ENCODE measurements around the gene NT5C3A. TPM values are rescaled to one million over a fixed set of nuclear protein-coding genes. Genes with fewer than 3 reads are reported as not detected.

Gene NT5C3A
- total RNA-seq (10 to 100 TPM in 3 of 5 donors, 1 to 10 TPM in 2; 1.2 to 98.0 (median 14.7) TPM), polyA plus RNA-seq (10 to 100 TPM; 20.1 to 66.7 (median 20.7) TPM)
- long read RNA-seq, donor 1, transcript NT5C3A-204 (10 exons, 1,759 nt), result major isoform, 6 of 13 reads
- long read RNA-seq, donor 1, partial matches to known transcripts, result 0 of 13 reads
- long read RNA-seq, donor 1, other reads (novel, unspliced or antisense), result 0 of 13 reads
- long read RNA-seq, donor 2, transcript NT5C3A-211 (2 exons, 369 nt), result major isoform, 6 of 17 reads
- long read RNA-seq, donor 2, transcript NT5C3A-204 (10 exons, 1,759 nt), result major isoform, 6 of 17 reads
- long read RNA-seq, donor 2, partial matches to known transcripts, result 0 of 17 reads
- long read RNA-seq, donor 2, other reads (novel, unspliced or antisense), result 0 of 17 reads
- long read RNA-seq, donor 3, partial matches to known transcripts, result 0 of 5 reads
- long read RNA-seq, donor 3, other reads (novel, unspliced or antisense), result 0 of 5 reads
- long read RNA-seq, donor 4, partial matches to known transcripts, result 0 of 5 reads
- long read RNA-seq, donor 4, other reads (novel, unspliced or antisense), result 0 of 5 reads
- long read RNA-seq, donor 5, partial matches to known transcripts, result 0 of 8 reads
- long read RNA-seq, donor 5, other reads (novel, unspliced or antisense), result 0 of 8 reads
- long read RNA-seq, donor 6, transcript NT5C3A-211 (2 exons, 369 nt), result minor isoform, 7 of 18 reads
- long read RNA-seq, donor 6, transcript NT5C3A-204 (10 exons, 1,759 nt), result major isoform, 8 of 18 reads
- long read RNA-seq, donor 6, partial matches to known transcripts, result 0 of 18 reads
- long read RNA-seq, donor 6, other reads (novel, unspliced or antisense), result 0 of 18 reads
- long read RNA-seq, donor 7, transcript NT5C3A-204 (10 exons, 1,759 nt), result major isoform, 5 of 17 reads
- long read RNA-seq, donor 7, partial matches to known transcripts, result 0 of 17 reads
- long read RNA-seq, donor 7, other reads (novel, unspliced or antisense), result 0 of 17 reads
- long read RNA-seq, donor 8, transcript NT5C3A-201 (9 exons, 1,704 nt), result major isoform, 7 of 15 reads
- long read RNA-seq, donor 8, transcript NT5C3A-211 (2 exons, 369 nt), result minor isoform, 5 of 15 reads
- long read RNA-seq, donor 8, partial matches to known transcripts, result 0 of 15 reads
- long read RNA-seq, donor 8, other reads (novel, unspliced or antisense), result 0 of 15 reads
- long read RNA-seq, donor 9, transcript NT5C3A-201 (9 exons, 1,704 nt), result major isoform, 5 of 86 reads
- long read RNA-seq, donor 9, partial matches to known transcripts, result 72 of 86 reads
- long read RNA-seq, donor 9, other reads (novel, unspliced or antisense), result 0 of 86 reads
- long read RNA-seq, donor 10, transcript NT5C3A-215 (10 exons, 1,542 nt), result major isoform, 6 of 12 reads
- long read RNA-seq, donor 10, partial matches to known transcripts, result 0 of 12 reads
- long read RNA-seq, donor 10, other reads (novel, unspliced or antisense), result 0 of 12 reads

GRCh38 chr7:33062023-33062781, at the start of gene NT5C3A:
TSS of gene NT5C3A (minus strand) at chr7:33062776. CDS start at chr7:33062705, 71 bp downstream.
- intact Hi-C loops (cut with DNase I; ENCODE audit: low total_unique reads), result no loop called here
- DNase-seq, result peak; percentile 38 to 71
- Histone ChIP-seq H3K9me3 (peaks cover 0 to 7% (median 3%) of the 10 kb centered on the region in 4 donors), H3K4me1 (peaks cover 16 to 40% (median 33%) of the 10 kb centered on the region in 4 donors), H3K27me3 (no peaks in the 10 kb centered on the region), H3K4me3 (peak within 1 kb of the TSS; percentile 71 to 89 (median 84)), H3K27ac (peak within 1 kb of the TSS; percentile 91 to 97 (median 96)), H3K36me3 (no peaks in the 10 kb centered on the region)
- TF ChIP-seq POLR2AphosphoS5 (IDR thresholded peaks at IDR 0.05), result peak; percentile 38 to 84 (median 81)
- TF ChIP-seq, protein P1, sequence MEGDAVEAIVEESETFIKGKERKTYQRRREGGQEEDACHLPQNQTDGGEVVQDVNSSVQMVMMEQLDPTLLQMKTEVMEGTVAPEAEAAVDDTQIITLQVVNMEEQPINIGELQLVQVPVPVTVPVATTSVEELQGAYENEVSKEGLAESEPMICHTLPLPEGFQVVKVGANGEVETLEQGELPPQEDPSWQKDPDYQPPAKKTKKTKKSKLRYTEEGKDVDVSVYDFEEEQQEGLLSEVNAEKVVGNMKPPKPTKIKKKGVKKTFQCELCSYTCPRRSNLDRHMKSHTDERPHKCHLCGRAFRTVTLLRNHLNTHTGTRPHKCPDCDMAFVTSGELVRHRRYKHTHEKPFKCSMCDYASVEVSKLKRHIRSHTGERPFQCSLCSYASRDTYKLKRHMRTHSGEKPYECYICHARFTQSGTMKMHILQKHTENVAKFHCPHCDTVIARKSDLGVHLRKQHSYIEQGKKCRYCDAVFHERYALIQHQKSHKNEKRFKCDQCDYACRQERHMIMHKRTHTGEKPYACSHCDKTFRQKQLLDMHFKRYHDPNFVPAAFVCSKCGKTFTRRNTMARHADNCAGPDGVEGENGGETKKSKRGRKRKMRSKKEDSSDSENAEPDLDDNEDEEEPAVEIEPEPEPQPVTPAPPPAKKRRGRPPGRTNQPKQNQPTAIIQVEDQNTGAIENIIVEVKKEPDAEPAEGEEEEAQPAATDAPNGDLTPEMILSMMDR (IDR thresholded peaks at IDR 0.05), result no peak
- peak in 1 of 4 donors; percentile 9 for TF ChIP-seq POLR2A (IDR thresholded peaks at IDR 0.05)
- no peak for TF ChIP-seq EP300 (IDR thresholded peaks at IDR 0.05)
- 0 to 1% (median 0%) methylated on average over 42 to 66 of the region's 66 CpGs for WGBS, 5 donors

GRCh38 chr7:33111614-33112013, 49.0 kb upstream of the NT5C3A start:
- Histone ChIP-seq H3K4me3 (no peak overlapping the region), H3K27me3 (no peaks in the 10 kb centered on the region), H3K36me3 (no peaks in the 10 kb centered on the region), H3K9me3 (no peaks in the 10 kb centered on the region), H3K27ac (no peak overlapping the region), H3K4me1 (peaks cover 20 to 29% (median 28%) of the 10 kb centered on the region in 4 donors)
- 51 to 72% (median 61%) methylated on average over 3 of the region's 3 CpGs for WGBS, 5 donors
- TF ChIP-seq POLR2A (IDR thresholded peaks at IDR 0.05), result no peak
- TF ChIP-seq POLR2AphosphoS5 (IDR thresholded peaks at IDR 0.05), result no peak
- TF ChIP-seq, protein P1 (IDR thresholded peaks at IDR 0.05), result no peak
- TF ChIP-seq EP300 (IDR thresholded peaks at IDR 0.05), result no peak
- no peak for DNase-seq
- intact Hi-C loops (cut with DNase I; ENCODE audit: low total_unique reads), result no loop called here

DNA sequence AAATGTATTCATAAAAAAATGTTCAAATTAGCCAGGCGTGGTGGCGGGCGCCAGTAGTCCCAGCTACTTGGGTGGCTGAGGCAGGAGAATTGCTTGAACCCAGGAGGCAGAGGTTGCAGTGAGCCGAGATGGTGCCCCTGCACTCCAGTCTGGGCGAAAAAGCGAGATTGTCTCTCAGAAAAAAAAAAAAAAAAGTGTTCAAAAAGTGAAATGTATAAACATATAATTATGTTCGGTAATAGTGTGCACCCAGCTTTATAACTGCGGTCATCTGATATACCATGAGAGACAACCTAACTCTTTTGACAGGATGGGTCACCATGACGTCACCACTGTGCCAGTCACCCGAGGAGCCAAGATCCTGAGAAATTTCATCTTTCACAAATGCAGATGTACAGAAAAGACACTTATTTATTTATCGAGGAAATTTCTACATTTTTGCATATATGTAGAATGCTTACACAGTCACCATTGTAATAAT, 47.2 kb upstream of the NT5C3A start:
- TF ChIP-seq, protein P1 (IDR thresholded peaks at IDR 0.05), result no peak
- H3K36me3 ChIP-seq, result peaks cover 0 to 2% (median 0%) of the 10 kb centered on the region in 4 donors
- WGBS, 5 donors, result 20 to 24% (median 22%) methylated on average over 11 of the region's 11 CpGs
- H3K9me3 ChIP-seq, result no peaks in the 10 kb centered on the region
- no peaks in the 10 kb centered on the region for H3K27me3 ChIP-seq
- DNase-seq, result peak in 1 of 2 donors; percentile 23
- H3K4me1 ChIP-seq, result peaks cover 20 to 46% (median 37%) of the 10 kb centered on the region in 4 donors
- H3K27ac ChIP-seq, result peak overlapping the region in 4 of 5 donors; percentile 64 to 92 (median 86)
- H3K4me3 ChIP-seq, result peak overlapping the region; percentile 99 to 100 (median 100)
- intact Hi-C loops (cut with DNase I; ENCODE audit: low total_unique reads), result no loop called here

Data from stomach (tissue), 19 donors.